ENCODE measurements around the gene LRRC75A.

Gene LRRC75A

GRCh38 chr17:16473044-16474011 lies 18.7 kb downstream of the LRRC75A start:
- Histone ChIP-seq H3K9me3 (no peaks in the 10 kb centered on the region), H3K27me3 (ENCODE audit: low read depth) (no peaks in the 10 kb centered on the region), H3K4me3 (no peak overlapping the region), H3K4me1 (no peaks in the 10 kb centered on the region), H3K36me3 (replicated peaks) (no peaks in the 10 kb centered on the region)
- DNase-seq (ENCODE audit: low spot score in 2 of 2): no peak
- in situ Hi-C loops (cut with MboI; ENCODE audit: low sequenced_read_pairs): no loop called here

DNA sequence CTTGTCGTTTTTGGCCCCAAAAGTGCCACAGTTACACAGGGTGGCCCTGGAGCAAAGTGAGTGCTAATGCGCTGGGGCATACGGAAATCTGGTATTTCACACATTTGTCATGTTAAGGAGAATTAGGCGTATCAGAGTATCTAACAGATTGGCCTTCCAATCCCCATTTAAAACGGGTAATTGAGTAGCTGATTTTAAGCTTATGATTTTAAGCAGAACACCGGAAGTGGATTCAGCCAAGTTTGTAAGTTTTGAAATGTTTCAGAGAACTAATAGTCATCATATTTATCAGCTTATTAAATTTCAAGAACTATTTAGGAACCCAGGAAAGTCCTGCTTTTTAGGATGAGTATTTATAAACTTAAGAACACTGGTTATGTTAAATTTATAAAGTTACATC lies 19.5 kb downstream of the LRRC75A start:
- no peak for DNase-seq (ENCODE audit: low spot score in 2 of 2)
- in situ Hi-C loops (cut with MboI; ENCODE audit: low sequenced_read_pairs): no loop called here
- no peaks in the 10 kb centered on the region for H3K4me1 ChIP-seq
- H3K9me3 ChIP-seq: no peaks in the 10 kb centered on the region
- no peak overlapping the region for H3K4me3 ChIP-seq
- no peaks in the 10 kb centered on the region for H3K27me3 ChIP-seq (ENCODE audit: low read depth)
- no peaks in the 10 kb centered on the region for H3K36me3 ChIP-seq (replicated peaks)

DNA sequence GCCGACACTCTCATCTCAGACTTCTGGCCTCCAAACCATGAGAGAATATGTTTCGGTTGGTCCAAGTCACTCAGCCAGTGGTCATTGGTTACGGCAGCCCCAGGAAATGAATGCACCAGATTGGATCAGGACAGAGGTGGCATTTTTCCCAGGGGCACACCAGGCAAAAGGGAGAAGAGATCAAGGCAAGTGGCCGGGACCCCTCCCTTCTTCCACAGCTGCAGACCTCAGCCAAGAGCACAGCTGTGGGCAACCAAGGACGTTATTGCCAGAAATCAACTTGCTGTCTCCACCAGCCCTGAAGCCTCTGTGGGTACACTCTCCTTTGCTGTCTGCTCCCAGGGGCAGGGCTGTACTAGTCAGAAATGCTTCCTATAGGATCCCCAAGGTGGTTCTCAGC lies 20.7 kb downstream of the LRRC75A start:
- in situ Hi-C loops (cut with MboI; ENCODE audit: low sequenced_read_pairs): no loop called here
- H3K9me3 ChIP-seq: no peaks in the 10 kb centered on the region
- no peak overlapping the region for H3K4me3 ChIP-seq
- DNase-seq (ENCODE audit: low spot score in 2 of 2): no peak
- H3K27me3 ChIP-seq (ENCODE audit: low read depth): no peaks in the 10 kb centered on the region
- no peaks in the 10 kb centered on the region for H3K36me3 ChIP-seq (replicated peaks)
- H3K4me1 ChIP-seq: no peaks in the 10 kb centered on the region

GRCh38 chr17:16470265-16470664 lies 21.7 kb downstream of the LRRC75A start:
- Histone ChIP-seq H3K4me3 (no peak overlapping the region), H3K4me1 (no peaks in the 10 kb centered on the region), H3K36me3 (replicated peaks) (no peaks in the 10 kb centered on the region), H3K27me3 (ENCODE audit: low read depth) (no peaks in the 10 kb centered on the region), H3K9me3 (no peaks in the 10 kb centered on the region)
- in situ Hi-C loops (cut with MboI; ENCODE audit: low sequenced_read_pairs): no loop called here
- DNase-seq (ENCODE audit: low spot score in 2 of 2): no peak

- Histone ChIP-seq H3K27me3 (ENCODE audit: low read depth) (no peaks in the 10 kb centered on the region), H3K4me1 (no peaks in the 10 kb centered on the region), H3K4me3 (no peak overlapping the region), H3K36me3 (replicated peaks) (no peaks in the 10 kb centered on the region), H3K9me3 (no peaks in the 10 kb centered on the region)
- no peak for DNase-seq (ENCODE audit: low spot score in 2 of 2)
- in situ Hi-C loops (cut with MboI; ENCODE audit: low sequenced_read_pairs): no loop called here
Measured at GRCh38 chr17:16468428-16468992, 23.5 kb downstream of the LRRC75A start.

- no peak for DNase-seq (ENCODE audit: low spot score in 2 of 2)
- no peaks in the 10 kb centered on the region for H3K27me3 ChIP-seq (ENCODE audit: low read depth)
- H3K36me3 ChIP-seq (replicated peaks): peaks cover 2% of the 10 kb centered on the region
- H3K9me3 ChIP-seq: no peaks in the 10 kb centered on the region
- H3K4me3 ChIP-seq: no peak overlapping the region
- H3K4me1 ChIP-seq: no peaks in the 10 kb centered on the region
- in situ Hi-C loops (cut with MboI; ENCODE audit: low sequenced_read_pairs): no loop called here
Measured at GRCh38 chr17:16467886-16468285, 24.1 kb downstream of the LRRC75A start.

GRCh38 chr17:16467044-16467443 lies 24.9 kb downstream of the LRRC75A start:
- H3K9me3 ChIP-seq: no peaks in the 10 kb centered on the region
- no peak for DNase-seq (ENCODE audit: low spot score in 2 of 2)
- in situ Hi-C loops (cut with MboI; ENCODE audit: low sequenced_read_pairs): no loop called here
- no peaks in the 10 kb centered on the region for H3K27me3 ChIP-seq (ENCODE audit: low read depth)
- no peaks in the 10 kb centered on the region for H3K4me1 ChIP-seq
- peaks cover 5% of the 10 kb centered on the region for H3K36me3 ChIP-seq (replicated peaks)
- no peak overlapping the region for H3K4me3 ChIP-seq

- H3K36me3 ChIP-seq (replicated peaks): peaks cover 5% of the 10 kb centered on the region
- DNase-seq (ENCODE audit: low spot score in 2 of 2): no peak
Measured at GRCh38 chr17:16466407-16466806, 25.6 kb downstream of the LRRC75A start.

DNA sequence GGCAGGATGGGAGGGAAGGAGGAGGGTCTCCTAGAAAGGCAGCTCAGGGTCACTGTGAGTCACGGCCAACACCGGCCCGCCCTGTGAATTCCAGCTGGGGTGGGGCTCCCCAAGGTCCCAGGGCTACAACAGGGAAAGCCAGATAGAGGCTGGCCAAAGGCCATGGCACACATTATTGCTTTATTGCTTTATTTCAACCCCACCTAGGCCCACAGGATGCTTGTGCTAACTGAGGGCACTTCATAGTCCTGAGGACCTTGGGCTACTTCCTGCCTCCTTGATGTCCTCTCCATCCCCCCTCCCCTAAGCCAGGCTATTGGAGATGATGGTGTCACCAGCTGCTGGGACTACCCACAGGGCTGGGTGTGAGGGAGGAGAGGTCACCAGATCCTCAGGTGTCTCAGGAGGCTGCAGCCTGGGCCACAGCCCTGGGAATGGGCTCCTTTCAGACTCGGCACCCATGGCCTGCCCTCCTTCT lies 26.1 kb downstream of the LRRC75A start:
- in situ Hi-C loops (cut with MboI; ENCODE audit: low sequenced_read_pairs): no loop called here

More at GRCh38 chr17:16466407-16466806, 25.6 kb downstream of the LRRC75A start:
- Histone ChIP-seq H3K9me3 (no peaks in the 10 kb centered on the region), H3K4me1 (no peaks in the 10 kb centered on the region), H3K4me3 (no peak overlapping the region), H3K27me3 (ENCODE audit: low read depth) (no peaks in the 10 kb centered on the region)
- in situ Hi-C loops (cut with MboI; ENCODE audit: low sequenced_read_pairs): no loop called here

DNA sequence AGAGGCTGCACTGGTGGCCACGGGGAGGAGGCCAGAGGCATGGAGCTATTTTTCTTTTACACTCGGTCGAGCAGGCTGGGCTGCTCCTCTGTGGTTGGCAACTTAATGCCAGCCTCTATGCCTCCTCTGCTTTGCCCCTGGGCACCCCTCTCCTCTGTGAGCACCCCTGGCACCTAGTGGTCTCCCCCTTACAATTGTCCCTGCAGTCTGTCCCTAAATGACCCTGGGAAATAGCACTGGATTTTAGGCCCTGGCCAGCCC lies 27.0 kb downstream of the LRRC75A start:
- in situ Hi-C loops (cut with MboI; ENCODE audit: low sequenced_read_pairs): no loop called here
- Histone ChIP-seq H3K27me3 (ENCODE audit: low read depth) (no peaks in the 10 kb centered on the region), H3K4me3 (no peak overlapping the region), H3K9me3 (no peaks in the 10 kb centered on the region), H3K4me1 (no peaks in the 10 kb centered on the region), H3K36me3 (replicated peaks) (peaks cover 8% of the 10 kb centered on the region)
- no peak for DNase-seq (ENCODE audit: low spot score in 2 of 2)

More for the DNA sequence above, 26.1 kb downstream of the LRRC75A start:
- Histone ChIP-seq H3K4me1 (no peaks in the 10 kb centered on the region), H3K4me3 (no peak overlapping the region), H3K36me3 (replicated peaks) (peaks cover 6% of the 10 kb centered on the region), H3K9me3 (no peaks in the 10 kb centered on the region), H3K27me3 (ENCODE audit: low read depth) (no peaks in the 10 kb centered on the region)
- no peak for DNase-seq (ENCODE audit: low spot score in 2 of 2)

GRCh38 chr17:16464303-16465051 lies 27.5 kb downstream of the LRRC75A start:
- no peaks in the 10 kb centered on the region for H3K4me1 ChIP-seq

DNA sequence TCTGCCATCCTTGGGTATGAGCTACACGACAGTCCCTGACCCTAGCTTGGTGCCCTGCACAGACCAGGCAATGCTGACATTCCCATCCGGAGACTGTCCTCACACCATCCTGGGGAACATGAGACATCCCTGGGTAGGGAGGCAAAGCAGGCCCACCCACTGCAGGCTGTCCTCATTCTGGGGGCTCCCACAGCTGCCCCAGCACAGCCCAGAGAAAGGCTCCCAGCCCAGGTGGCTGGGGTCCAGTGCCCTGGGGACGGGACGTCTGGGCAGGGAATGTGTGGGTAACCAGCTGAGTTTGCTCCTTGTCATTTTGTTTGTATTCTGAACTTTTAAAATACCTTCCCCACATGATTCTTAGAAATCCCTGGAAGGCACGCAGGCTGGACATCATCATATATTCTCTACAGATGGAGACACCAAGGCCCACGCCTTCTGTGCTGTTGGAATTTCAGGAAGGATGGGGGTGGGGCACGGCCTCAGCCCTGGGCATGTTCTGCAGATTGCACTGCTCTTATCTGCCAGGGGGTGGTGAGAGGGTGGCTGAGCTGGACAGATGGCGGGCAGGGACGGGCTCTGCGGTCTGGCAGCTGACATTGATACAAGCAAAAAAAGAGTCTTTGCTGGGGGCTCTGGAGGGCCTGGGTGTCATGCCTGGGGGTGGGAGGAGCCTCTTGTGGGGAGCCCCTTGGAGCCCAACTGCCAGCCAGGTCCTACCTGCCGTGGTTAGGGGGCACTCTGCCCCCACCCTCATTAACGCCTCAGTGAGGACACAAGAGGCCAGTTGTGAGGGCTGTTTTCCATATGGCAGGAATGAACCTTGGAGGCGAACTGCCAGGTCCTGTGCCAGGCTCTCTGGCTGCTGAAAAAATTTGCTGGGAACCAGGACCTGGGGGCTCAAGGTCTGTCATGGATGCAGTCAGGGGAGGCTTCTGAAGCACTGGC lies 28.4 kb downstream of the LRRC75A start:
- Histone ChIP-seq H3K36me3 (replicated peaks) (peaks cover 8% of the 10 kb centered on the region), H3K4me1 (no peaks in the 10 kb centered on the region), H3K4me3 (no peak overlapping the region), H3K27me3 (ENCODE audit: low read depth) (no peaks in the 10 kb centered on the region), H3K9me3 (no peaks in the 10 kb centered on the region)
- in situ Hi-C loops (cut with MboI; ENCODE audit: low sequenced_read_pairs): no loop called here
- no peak for DNase-seq (ENCODE audit: low spot score in 2 of 2)

More at GRCh38 chr17:16464303-16465051, 27.5 kb downstream of the LRRC75A start:
- H3K36me3 ChIP-seq (replicated peaks): peaks cover 8% of the 10 kb centered on the region
- no peaks in the 10 kb centered on the region for H3K27me3 ChIP-seq (ENCODE audit: low read depth)
- in situ Hi-C loops (cut with MboI; ENCODE audit: low sequenced_read_pairs): no loop called here
- no peak for DNase-seq (ENCODE audit: low spot score in 2 of 2)
- H3K9me3 ChIP-seq: no peaks in the 10 kb centered on the region
- no peak overlapping the region for H3K4me3 ChIP-seq
